HepG2 (cell line): ENCODE measurements around the gene TTC39C. TPM values are rescaled to one million over a fixed set of nuclear protein-coding genes. Genes with fewer than 3 reads are reported as not detected.

Experiments
- AKNA ChIP-seq: sonication (generic); formaldehyde crosslinking; IDR thresholded peaks from 2 replicates; pipeline ENCODE4 v1.4.0; 2020; ENCODE audit warnings: missing genetic modification reagents, borderline replicate concordance
- ERF ChIP-seq: IDR thresholded peaks from 2 replicates; pipeline ENCODE4 v1.6.1; 2018; ENCODE audit warnings: missing biosample characterization, missing genetic modification reagents
- FIP1L1 ChIP-seq: fragments of 200-400 bp; formaldehyde crosslinking; IDR thresholded peaks from 2 replicates; pipeline ENCODE4 v1.6.1; 2018; ENCODE audit warnings: low read depth, mild to moderate bottlenecking, low read length, moderate library complexity, borderline replicate concordance; ENCODE audit not compliant: insufficient read depth
- NFYB ChIP-seq: sonication (generic); formaldehyde crosslinking; IDR thresholded peaks from 2 replicates; pipeline ENCODE4 v1.4.0; 2020; ENCODE audit warnings: missing genetic modification reagents
- NPAS2 ChIP-seq: sonication (generic); formaldehyde crosslinking; IDR thresholded peaks from 2 replicates; pipeline ENCODE4 v1.8.0; 2022; ENCODE audit warnings: mild to moderate bottlenecking, missing genetic modification reagents, borderline replicate concordance
- SNAPC4 ChIP-seq: sonication (generic); formaldehyde crosslinking; IDR thresholded peaks from 2 replicates; pipeline ENCODE4 v1.4.0; 2020; ENCODE audit warnings: mild to moderate bottlenecking, missing genetic modification reagents
- SRY ChIP-seq: sonication (generic); formaldehyde crosslinking; IDR thresholded peaks from 2 replicates; pipeline ENCODE4 v1.8.0; 2022; ENCODE audit warnings: mild to moderate bottlenecking, missing genetic modification reagents
- TFAP4 ChIP-seq: sonication (generic); IDR thresholded peaks from 2 replicates; pipeline ENCODE4 v1.6.1; 2016; ENCODE audit warnings: low read depth, borderline replicate concordance
- ZNF317 ChIP-seq: sonication (generic); formaldehyde crosslinking; IDR thresholded peaks from 2 replicates; pipeline ENCODE4 v1.5.0; 2020; ENCODE audit warnings: mild to moderate bottlenecking, missing genetic modification reagents
- ZNF556 ChIP-seq: sonication (generic); formaldehyde crosslinking; IDR thresholded peaks from 2 replicates; pipeline ENCODE4 v1.4.0; 2020; ENCODE audit warnings: mild to moderate bottlenecking, missing genetic modification reagents, borderline replicate concordance
- ZNF563 ChIP-seq: sonication (generic); formaldehyde crosslinking; IDR thresholded peaks from 2 replicates; pipeline ENCODE4 v1.8.0; 2022; ENCODE audit warnings: mild to moderate bottlenecking, moderate library complexity, missing genetic modification reagents
- ZNF615 ChIP-seq: sonication (generic); formaldehyde crosslinking; IDR thresholded peaks from 2 replicates; pipeline ENCODE4 v1.5.0; 2020; ENCODE audit warnings: mild to moderate bottlenecking, missing genetic modification reagents, borderline replicate concordance
- polyA plus RNA-seq, 8 experiments: library from polyadenylated mRNA; depleted of rRNA in 3 of 8; stranded (reverse) in 7 of 8; unstranded in 1 of 8; fragments of >200 nt; fragmentation: Illumina TruSeq in 4 of 8; extraction: Trizol in 4 of 8; gene quantifications; 2 replicates each; pipeline versions ENCODE4 v1.2.1 to v1.2.3, GENCODE V29; 2011 to 2016; ENCODE audit warnings: low read depth in 4 of 8, missing spikeins in 1 of 8, mixed read lengths in 1 of 8; ENCODE audit not compliant: insufficient read depth in 1 of 8
- total RNA-seq, 5 experiments: library from RNA; depleted of rRNA; stranded (reverse); fragments of >200 nt; fragmentation: Illumina TruSeq; extraction: Trizol; gene quantifications; 2 replicates each; pipeline ENCODE4 v1.2.3, GENCODE V29; 2016; ENCODE audit warnings: low read depth in 1 of 5
- TF ChIP-seq, protein P1 (sequence below): sonication (generic); formaldehyde crosslinking; IDR thresholded peaks from 2 replicates; pipeline ENCODE4 v1.4.0; 2020; ENCODE audit warnings: missing genetic modification reagents, borderline replicate concordance

Gene TTC39C
- total and polyA plus RNA-seq, 2 of the 13 experiments (the other 11 are each of a cell fraction or from before 2014, with no cell fraction given): 19.1 to 25.9 TPM

DNA sequence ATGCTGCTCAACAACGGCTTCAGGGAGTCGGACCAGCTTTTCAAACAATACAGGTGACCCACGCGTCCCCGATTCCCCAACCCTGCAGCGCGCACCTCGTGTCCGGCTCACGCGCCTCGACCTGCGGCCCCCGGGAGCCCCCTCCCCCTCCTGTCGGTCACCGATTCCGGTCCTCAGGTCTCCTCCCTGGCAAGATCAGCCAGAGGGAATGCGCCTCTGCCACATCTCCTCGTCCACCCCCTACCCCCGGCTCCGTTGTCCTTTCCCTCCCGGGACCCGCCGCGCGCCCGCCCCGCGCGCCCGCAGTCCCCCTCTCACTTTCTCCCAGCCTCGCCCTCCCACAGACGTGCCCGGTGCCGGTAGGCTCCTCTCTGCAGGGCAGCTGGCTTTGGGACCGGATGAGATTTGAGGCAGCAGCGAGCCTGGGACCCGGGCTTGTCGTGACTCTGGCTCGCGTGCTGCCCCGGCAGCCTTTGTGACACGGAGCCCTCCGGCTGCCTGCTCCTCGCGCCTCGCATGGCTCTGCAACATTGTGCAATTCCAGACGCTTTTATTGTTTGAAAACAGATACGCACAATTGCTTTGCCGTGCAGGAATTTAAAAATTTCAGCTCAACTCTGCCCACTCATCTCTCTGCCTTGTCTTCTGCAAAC, 558 bp downstream of the TTC39C start (continued):
- TF ChIP-seq SNAPC4 (CRISPR knock-in tag) (no peak), ZNF615 (CRISPR knock-in tag) (no peak), ZNF317 (CRISPR knock-in tag) (no peak), FIP1L1 (no peak), AKNA (CRISPR knock-in tag) (no peak), ERF (CRISPR knock-in tag) (no peak), ZNF556 (no peak), TFAP4 (no peak), ZNF563 (no peak), SRY (CRISPR knock-in tag) (no peak), NFYB (CRISPR knock-in tag) (no peak), NPAS2 (CRISPR knock-in tag) (no peak)
- TF ChIP-seq, protein P1, sequence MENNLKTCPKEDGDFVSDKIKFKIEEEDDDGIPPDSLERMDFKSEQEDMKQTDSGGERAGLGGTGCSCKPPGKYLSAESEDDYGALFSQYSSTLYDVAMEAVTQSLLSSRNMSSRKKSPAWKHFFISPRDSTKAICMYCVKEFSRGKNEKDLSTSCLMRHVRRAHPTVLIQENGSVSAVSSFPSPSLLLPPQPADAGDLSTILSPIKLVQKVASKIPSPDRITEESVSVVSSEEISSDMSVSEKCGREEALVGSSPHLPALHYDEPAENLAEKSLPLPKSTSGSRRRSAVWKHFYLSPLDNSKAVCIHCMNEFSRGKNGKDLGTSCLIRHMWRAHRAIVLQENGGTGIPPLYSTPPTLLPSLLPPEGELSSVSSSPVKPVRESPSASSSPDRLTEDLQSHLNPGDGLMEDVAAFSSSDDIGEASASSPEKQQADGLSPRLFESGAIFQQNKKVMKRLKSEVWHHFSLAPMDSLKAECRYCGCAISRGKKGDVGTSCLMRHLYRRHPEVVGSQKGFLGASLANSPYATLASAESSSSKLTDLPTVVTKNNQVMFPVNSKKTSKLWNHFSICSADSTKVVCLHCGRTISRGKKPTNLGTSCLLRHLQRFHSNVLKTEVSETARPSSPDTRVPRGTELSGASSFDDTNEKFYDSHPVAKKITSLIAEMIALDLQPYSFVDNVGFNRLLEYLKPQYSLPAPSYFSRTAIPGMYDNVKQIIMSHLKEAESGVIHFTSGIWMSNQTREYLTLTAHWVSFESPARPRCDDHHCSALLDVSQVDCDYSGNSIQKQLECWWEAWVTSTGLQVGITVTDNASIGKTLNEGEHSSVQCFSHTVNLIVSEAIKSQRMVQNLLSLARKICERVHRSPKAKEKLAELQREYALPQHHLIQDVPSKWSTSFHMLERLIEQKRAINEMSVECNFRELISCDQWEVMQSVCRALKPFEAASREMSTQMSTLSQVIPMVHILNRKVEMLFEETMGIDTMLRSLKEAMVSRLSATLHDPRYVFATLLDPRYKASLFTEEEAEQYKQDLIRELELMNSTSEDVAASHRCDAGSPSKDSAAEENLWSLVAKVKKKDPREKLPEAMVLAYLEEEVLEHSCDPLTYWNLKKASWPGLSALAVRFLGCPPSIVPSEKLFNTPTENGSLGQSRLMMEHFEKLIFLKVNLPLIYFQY: no peak
